Ishikawa (cell line): ENCODE results near the gene MYO18A.

Source experiments
- CEBPB ChIP-seq: IDR thresholded peaks from 2 replicates; pipeline ENCODE4 v1.6.1; 2012
- CREB1 ChIP-seq: IDR thresholded peaks from 2 replicates; pipeline ENCODE4 v1.6.1; 2012; ENCODE audit warnings: low read depth
- EGR1 ChIP-seq: IDR thresholded peaks from 2 replicates; pipeline ENCODE4 v1.6.1; 2012
- EP300 ChIP-seq: IDR thresholded peaks from 2 replicates; pipeline ENCODE4 v1.6.1; 2012; ENCODE audit warnings: borderline replicate concordance
- FOXM1 ChIP-seq: IDR thresholded peaks from 2 replicates; pipeline ENCODE4 v1.6.1; 2012; ENCODE audit warnings: low read depth, borderline replicate concordance
- MAX ChIP-seq: IDR thresholded peaks from 2 replicates; pipeline ENCODE4 v1.6.1; 2012
- RAD21 ChIP-seq: IDR thresholded peaks from 2 replicates; pipeline ENCODE4 v1.6.1; 2012; ENCODE audit warnings: low read depth
- TAF1 ChIP-seq: IDR thresholded peaks from 2 replicates; pipeline ENCODE4 v1.6.1; 2012; ENCODE audit warnings: low read depth, mild to moderate bottlenecking
- USF1 ChIP-seq: IDR thresholded peaks from 2 replicates; pipeline ENCODE4 v1.6.1; 2012

- TF ChIP-seq CEBPB (no peak), TAF1 (no peak), MAX (no peak), EP300 (no peak), FOXM1 (no peak), USF1 (no peak), EGR1 (no peak), CREB1 (no peak), RAD21 (no peak)
These were observed 105.7 kb downstream of the MYO18A start for GRCh38 chr17:29074488-29074887.
